ENCODE results near the gene SNCG.
"Not testable (repeated sequence)": the region's sequence is repeated elsewhere in the genome, so short reads cannot be mapped to it uniquely, and the experiment has no call there.

SNCG gene

DNA sequence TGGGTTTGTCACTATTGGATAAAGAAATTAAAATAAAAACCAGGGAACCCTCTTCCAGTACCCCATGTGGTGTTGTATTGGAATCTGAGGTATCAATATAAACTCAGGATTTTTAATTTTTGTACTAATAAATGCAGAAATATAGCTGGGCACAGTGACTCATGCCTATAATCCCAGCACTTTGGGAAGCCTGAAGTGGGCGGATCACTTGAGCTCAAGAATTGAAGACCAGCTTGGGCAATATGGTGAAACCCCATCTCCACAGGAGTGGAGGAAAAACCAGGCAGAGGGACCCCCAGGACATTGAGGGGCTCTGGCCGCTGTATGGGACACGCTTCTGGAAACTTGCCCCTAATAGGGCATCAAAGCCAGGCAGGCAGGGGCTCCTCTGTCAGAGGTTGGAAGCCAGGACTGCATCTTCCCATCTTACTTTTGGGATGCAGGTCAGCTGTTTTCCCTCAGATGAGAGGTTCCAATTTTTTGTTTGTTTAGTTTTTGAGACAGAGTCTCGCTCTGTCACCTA is 21.0 kb downstream of the SNCG start:
- no peak for DNase-seq

GRCh38 chr10:86979977-86980448 is 21.6 kb downstream of the SNCG start:
- DNase-seq = no peak

- DNase-seq = not testable (repeated sequence)
Measured at GRCh38 chr10:86981020-86981419, 22.6 kb downstream of the SNCG start.

- no peak for DNase-seq
Measured at GRCh38 chr10:86981716-86982115, 23.3 kb downstream of the SNCG start.

GRCh38 chr10:86984498-86984897 is 26.1 kb downstream of the SNCG start:
- DNase-seq = not testable (repeated sequence)

- no peak for DNase-seq
Measured at GRCh38 chr10:86988520-86988919, 30.1 kb downstream of the SNCG start.

GRCh38 chr10:86991362-86991761 is 33.0 kb downstream of the SNCG start:
- DNase-seq = not testable (repeated sequence)

DNA sequence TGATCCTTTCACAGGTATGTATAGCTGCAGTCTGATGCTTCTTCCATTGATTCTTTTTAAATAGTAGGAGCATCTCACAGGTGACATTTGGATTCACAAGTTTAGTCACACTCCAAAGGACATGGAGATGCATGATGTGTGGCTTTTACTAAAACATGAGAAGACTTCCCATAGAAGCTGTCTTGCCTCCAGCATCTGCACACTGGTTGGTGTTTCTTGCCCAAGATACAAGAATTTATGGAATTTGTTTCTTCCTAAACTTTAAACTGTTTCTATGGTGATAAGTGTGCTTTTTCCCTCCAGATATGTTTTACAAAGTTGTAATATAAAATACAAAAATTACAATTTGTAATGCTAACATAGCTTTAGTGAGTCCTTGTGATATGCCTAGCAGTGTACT is 34.1 kb downstream of the SNCG start:
- no peak for DNase-seq

DNA sequence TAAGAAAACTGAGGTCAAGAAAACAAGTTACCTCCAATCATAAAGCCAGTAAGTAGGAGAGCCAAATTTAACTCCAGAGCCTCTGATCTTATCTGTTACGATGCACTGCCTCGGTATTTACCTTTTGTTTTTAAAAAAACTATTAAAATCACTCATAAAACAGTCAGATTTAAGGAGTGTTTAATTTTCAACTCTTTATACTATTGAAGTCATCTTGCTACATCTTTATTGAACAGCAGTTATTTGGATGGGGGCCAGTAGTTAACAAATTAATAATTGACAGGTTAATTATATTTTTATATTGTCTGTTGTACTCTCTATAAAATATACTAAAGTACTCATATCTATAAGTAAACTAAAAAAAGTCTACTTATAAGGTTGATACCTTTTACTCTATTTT is 34.5 kb downstream of the SNCG start:
- no peak for DNase-seq

GRCh38 chr10:86999802-87000403 is 41.5 kb downstream of the SNCG start:
- not testable (repeated sequence) for DNase-seq

DNA sequence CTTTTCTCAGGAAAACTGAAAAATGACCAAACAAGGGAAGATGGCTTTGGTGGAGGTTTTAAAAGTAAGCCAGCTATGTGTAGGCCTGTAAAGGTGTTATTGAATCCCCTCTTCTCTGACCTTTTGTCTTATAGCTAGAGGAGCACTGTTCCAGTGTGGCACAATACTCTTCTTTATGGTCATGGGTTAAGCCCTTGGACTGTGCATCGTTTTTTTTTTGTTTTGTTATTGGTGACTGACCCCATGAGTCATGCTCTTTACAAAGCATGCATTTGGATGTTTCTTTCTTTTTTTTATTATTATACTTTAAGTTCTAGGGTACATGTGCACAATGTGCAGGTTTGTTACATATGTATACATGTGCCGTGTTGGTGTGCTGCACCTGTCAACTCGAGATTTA is 42.1 kb downstream of the SNCG start:
- no peak for DNase-seq

DNA sequence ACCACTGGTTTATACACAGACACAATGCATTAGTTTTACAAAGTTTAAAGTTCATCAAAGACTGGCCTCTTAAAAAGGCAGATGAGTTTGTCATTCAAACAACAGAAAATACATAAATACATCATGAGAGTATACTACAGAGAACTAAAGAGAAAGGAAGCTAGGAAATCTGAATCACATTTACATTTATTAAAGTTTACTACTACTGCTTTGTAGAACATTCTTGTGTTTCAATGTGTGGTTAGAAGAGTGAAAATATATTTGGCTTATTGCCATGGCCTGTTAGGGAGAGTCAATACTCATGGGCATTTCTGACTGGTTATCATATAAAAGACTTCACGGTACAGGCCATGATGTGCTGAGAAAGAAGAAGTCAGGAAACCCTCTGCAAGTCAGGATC is 48.7 kb downstream of the SNCG start:
- DNase-seq = not testable (repeated sequence)

DNA sequence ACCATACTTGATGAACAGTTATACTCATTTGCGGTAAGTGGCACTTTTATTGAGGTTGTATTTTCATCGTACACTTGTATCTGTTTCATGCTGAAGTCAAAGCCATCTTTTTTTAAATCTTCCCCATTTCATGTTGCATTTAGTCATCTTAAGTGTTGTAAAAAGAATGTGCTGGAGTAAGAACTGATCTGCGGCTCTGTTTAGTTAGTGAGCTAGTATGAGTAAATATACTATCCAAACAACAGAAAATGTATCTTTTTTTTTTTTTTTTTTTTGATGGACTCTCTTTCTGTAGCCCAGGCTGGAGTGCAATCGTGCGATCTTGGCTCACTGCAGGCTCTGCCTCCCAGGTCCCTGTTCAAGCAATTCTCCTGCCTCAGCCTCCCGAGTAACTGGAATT is 49.3 kb downstream of the SNCG start:
- not testable (repeated sequence) for DNase-seq

- DNase-seq = not testable (repeated sequence)
Measured at GRCh38 chr10:87008303-87008702, 49.9 kb downstream of the SNCG start.

DNA sequence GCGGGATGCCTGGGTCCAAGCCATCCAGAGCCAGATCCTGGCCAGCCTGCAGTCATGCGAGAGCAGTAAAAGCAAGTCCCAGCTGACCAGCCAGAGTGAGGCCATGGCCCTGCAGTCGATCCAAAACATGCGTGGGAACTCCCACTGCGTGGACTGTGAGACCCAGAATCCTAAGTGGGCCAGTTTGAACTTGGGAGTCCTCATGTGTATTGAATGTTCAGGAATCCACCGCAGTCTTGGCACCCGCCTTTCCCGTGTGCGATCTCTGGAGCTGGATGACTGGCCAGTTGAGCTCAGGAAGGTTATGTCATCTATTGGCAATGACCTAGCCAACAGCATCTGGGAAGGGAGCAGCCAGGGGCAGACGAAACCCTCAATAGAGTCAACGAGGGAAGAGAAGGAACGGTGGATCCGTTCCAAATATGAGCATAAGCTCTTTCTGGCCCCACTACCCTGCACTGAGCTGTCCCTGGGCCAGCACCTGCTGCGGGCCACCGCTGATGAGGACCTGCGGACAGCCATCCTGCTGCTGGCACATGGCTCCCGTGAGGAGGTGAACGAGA is 50.8 kb downstream of the SNCG start:
- not testable (repeated sequence) for DNase-seq

Data from T1000 (cell line).